ENCODE results near the gene OR2T35.
"Not testable (repeated sequence)": the region's sequence is repeated elsewhere in the genome, so short reads cannot be mapped to it uniquely, and the experiment has no call there.

The OR2T35 gene

GRCh38 chr1:248642971-248643651, 2.0 kb downstream of the OR2T35 start:
- POLR2A ChIA-PET (ENCODE audit: low non-redundant PET); H3K27ac ChIP-seq; DNase-seq (ENCODE audit: low spot score); CTCF ChIA-PET: not testable (repeated sequence)

- CTCF ChIA-PET; DNase-seq (ENCODE audit: low spot score); POLR2A ChIA-PET (ENCODE audit: low non-redundant PET); H3K27ac ChIP-seq: not testable (repeated sequence)
Observed at GRCh38 chr1:248641583-248641982, 3.5 kb downstream of the OR2T35 start.

- CTCF ChIA-PET; DNase-seq (ENCODE audit: low spot score); POLR2A ChIA-PET (ENCODE audit: low non-redundant PET); H3K27ac ChIP-seq: not testable (repeated sequence)
Observed at GRCh38 chr1:248640906-248641305, 4.2 kb downstream of the OR2T35 start.

GRCh38 chr1:248639652-248640051, 5.4 kb downstream of the OR2T35 start:
- H3K27ac ChIP-seq; POLR2A ChIA-PET (ENCODE audit: low non-redundant PET); CTCF ChIA-PET; DNase-seq (ENCODE audit: low spot score): not testable (repeated sequence)

DNA sequence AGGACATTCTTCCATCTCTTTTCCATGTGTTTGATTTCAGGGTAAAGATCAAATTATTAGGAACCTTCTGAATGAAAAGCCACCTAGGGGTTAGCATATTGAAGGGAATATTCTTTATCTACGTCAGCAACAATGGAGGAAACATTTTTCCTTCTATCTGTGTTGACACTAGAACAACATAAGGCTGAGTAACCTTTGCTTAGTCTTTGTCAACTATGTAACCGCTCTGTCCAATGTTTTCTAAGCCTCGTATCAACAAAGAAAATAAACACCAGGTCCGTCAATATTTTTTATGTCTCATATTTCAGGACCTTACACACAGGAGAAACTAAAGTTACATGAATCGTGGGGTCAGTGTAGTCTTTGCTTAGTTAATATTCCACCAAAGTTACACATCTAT, 8.5 kb downstream of the OR2T35 start:
- POLR2A ChIA-PET (ENCODE audit: low non-redundant PET); CTCF ChIA-PET: not testable (repeated sequence)

DNA sequence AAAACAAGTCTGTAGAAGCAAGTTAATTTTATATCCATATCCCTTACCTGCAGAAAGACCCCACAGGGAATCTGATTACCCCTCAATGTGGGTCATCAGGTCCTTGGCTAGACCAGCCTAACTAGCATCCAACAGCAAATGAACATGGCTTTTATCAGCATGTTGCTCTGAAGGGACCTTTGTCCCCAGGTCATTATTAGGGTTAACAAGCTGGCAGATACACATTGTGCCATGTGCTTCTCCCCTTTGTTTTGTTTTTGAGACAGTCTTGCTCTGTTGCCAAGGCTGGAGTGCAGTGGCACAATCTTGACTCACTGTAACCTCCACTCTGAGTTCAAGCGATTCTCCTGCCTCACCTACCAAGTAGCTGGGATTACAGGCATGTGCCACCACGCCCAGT, 10.1 kb downstream of the OR2T35 start, which contains the start of gene OR2T11:
Gene OR2T11 (minus strand): TSS at position 101 of the 400 bp plus-strand sequence. CDS start 7,963 bp downstream, outside the sequence.
- DNase-seq (ENCODE audit: low spot score); CTCF ChIA-PET; POLR2A ChIA-PET (ENCODE audit: low non-redundant PET); H3K27ac ChIP-seq: not testable (repeated sequence)

More for the DNA sequence above, 8.5 kb downstream of the OR2T35 start:
- not testable (repeated sequence) for H3K27ac ChIP-seq; DNase-seq (ENCODE audit: low spot score)

DNA sequence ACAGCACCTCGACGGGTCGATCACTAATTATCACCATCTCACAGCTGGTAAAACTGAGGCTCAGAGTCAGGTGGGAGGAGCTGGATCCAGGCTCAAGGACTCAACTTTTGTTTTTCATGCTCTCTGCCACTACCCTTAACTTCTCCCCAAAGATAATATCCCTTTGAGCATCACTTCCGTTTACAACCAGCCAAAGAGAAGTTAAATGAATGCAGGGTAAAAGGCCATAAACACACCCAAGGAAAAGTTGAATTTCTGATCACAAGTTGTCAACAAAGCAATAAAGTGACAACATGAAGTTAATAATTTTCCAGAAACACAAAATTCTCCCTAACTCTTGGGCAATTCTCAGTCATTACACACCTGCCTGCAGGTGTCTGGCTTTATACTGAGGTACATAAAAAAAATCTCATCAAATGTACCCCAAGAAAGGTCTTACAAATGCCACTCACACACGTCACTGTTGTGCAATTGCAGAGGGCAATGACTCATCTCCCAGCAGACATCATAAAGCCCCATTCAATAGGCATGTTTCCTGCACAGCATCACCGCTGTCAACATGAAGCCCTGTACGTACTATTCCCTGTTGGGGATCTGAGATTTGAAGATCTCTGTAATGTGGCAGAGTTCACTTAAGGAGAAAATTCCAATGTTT, 13.6 kb downstream of the OR2T35 start:
- peak; percentile 6 for DNase-seq (ENCODE audit: low spot score)
- POLR2A ChIA-PET (ENCODE audit: low non-redundant PET), result no interaction called here
- CTCF ChIA-PET, result no interaction called here
- no peak for TF ChIP-seq CTCF (conservative IDR thresholded peaks at IDR 0.05; ENCODE audit: low read depth)
- no peak overlapping the region for H3K27ac ChIP-seq

- TF ChIP-seq CTCF (conservative IDR thresholded peaks at IDR 0.05; ENCODE audit: low read depth), result no peak
- POLR2A ChIA-PET (ENCODE audit: low non-redundant PET), result no interaction called here
- CTCF ChIA-PET, result no interaction called here
- no peak for DNase-seq (ENCODE audit: low spot score)
- no peak overlapping the region for H3K27ac ChIP-seq
Observed at GRCh38 chr1:248630551-248630950, 14.5 kb downstream of the OR2T35 start.

- no peak overlapping the region for H3K27ac ChIP-seq
- no peak for DNase-seq (ENCODE audit: low spot score)
- ChIA-PET CTCF (no interaction called here), POLR2A (ENCODE audit: low non-redundant PET) (no interaction called here)
- no peak for TF ChIP-seq CTCF (conservative IDR thresholded peaks at IDR 0.05; ENCODE audit: low read depth)
Observed at GRCh38 chr1:248627971-248628844, 16.9 kb downstream of the OR2T35 start.
